K562 (cell line): ENCODE data around the gene MEAF6. TPM values are rescaled to one million over a fixed set of nuclear protein-coding genes. Genes with fewer than 3 reads are reported as not detected.

Experiments used
- ARNT ChIP-seq, 2 experiments: fragments of 450-650 bp; IDR thresholded peaks; 2 replicates each; pipeline ENCODE4 v1.6.1; 2016; ENCODE audit warnings: mild to moderate bottlenecking in 1 of 2
- CBFA2T2 ChIP-seq: fragments of 450-650 bp; conservative IDR thresholded peaks from 2 replicates; pipeline ENCODE4 v1.6.1; 2017; ENCODE audit warnings: mild to moderate bottlenecking
- DNMT1 ChIP-seq: fragments of 450-650 bp; IDR thresholded peaks from 2 replicates; pipeline ENCODE4 v1.6.1; 2016; ENCODE audit warnings: antibody characterized with exemption, mild to moderate bottlenecking
- HNRNPH1 ChIP-seq: fragments of 200-400 bp; formaldehyde crosslinking; optimal IDR thresholded peaks from 2 replicates; pipeline ENCODE3; 2017; ENCODE audit warnings: low read depth, mild to moderate bottlenecking, low read length, moderate library complexity
- NFE2 ChIP-seq: IDR thresholded peaks from 2 replicates; pipeline ENCODE4 v1.6.1; 2014; ENCODE audit warnings: antibody characterized with exemption, low read depth
- RBFOX2 ChIP-seq: fragments of 200-400 bp; formaldehyde crosslinking; IDR thresholded peaks from 2 replicates; pipeline ENCODE4 v1.6.1; 2017; ENCODE audit warnings: low read depth, mild to moderate bottlenecking, low read length, moderate library complexity
- RHOXF2B ChIP-seq: fragments of 250-450 bp; sonication (Bioruptor Pico); conservative IDR thresholded peaks from 2 replicates; pipeline ENCODE4 v1.5.1; 2021
- SOX6 ChIP-seq: fragments of 450-650 bp; IDR thresholded peaks from 2 replicates; pipeline ENCODE4 v1.6.1; 2014; ENCODE audit warnings: mild to moderate bottlenecking
- TAL1 ChIP-seq: fragments of 450-650 bp; IDR thresholded peaks from 2 replicates; pipeline ENCODE4 v1.6.1; 2016; ENCODE audit warnings: mild to moderate bottlenecking
- ZNF134 ChIP-seq: fragments of 250-450 bp; sonication (Bioruptor Pico); conservative IDR thresholded peaks from 2 replicates; pipeline ENCODE4 v1.4.0; 2020
- ZNF561 ChIP-seq: fragments of 450-650 bp; formaldehyde crosslinking; conservative IDR thresholded peaks from 2 replicates; pipeline ENCODE4 v1.4.0; 2020; ENCODE audit warnings: mild to moderate bottlenecking, moderate library complexity
- ZZZ3 ChIP-seq: fragments of 450-650 bp; IDR thresholded peaks from 2 replicates; pipeline ENCODE4 v1.6.1; 2016; ENCODE audit warnings: antibody characterized with exemption, mild to moderate bottlenecking, moderate library complexity
- polyA plus RNA-seq, 8 experiments: library from polyadenylated mRNA; depleted of rRNA in 4 of 8; stranded (reverse) in 5 of 8; unstranded in 3 of 8; fragments of >200 nt; fragmentation: Nextera tagmentation in 2 of 8; fragmentation: Illumina TruSeq in 1 of 8; extraction: Ambion mirVana in 2 of 8; extraction: Trizol in 1 of 8; gene quantifications; 2 replicates each; pipeline versions ENCODE4 v1.2.1 to v1.2.3, GENCODE V29; 2011 to 2014; ENCODE audit warnings: inconsistent platforms in 1 of 8, missing spikeins in 1 of 8
- total RNA-seq, 7 experiments: library from RNA; depleted of rRNA in 6 of 7; stranded (reverse); fragments of >200 nt in 6 of 7; fragmentation: Illumina TruSeq in 2 of 7; extraction: Trizol in 2 of 7; gene quantifications; 2 replicates each; pipeline versions ENCODE4 v1.2.1 to v1.2.3, GENCODE V29; 2011 to 2021; ENCODE audit warnings: low replicate concordance in 1 of 7
- TF ChIP-seq, protein P1 (sequence below): sonication (generic); formaldehyde crosslinking; IDR thresholded peaks from 2 replicates; pipeline ENCODE4 v1.8.0; 2022; ENCODE audit warnings: mild to moderate bottlenecking, missing genetic modification reagents
- TF ChIP-seq, protein P2 (sequence below): sonication (generic); formaldehyde crosslinking; IDR thresholded peaks from 2 replicates; pipeline ENCODE4 v1.8.0; 2023; ENCODE audit warnings: mild to moderate bottlenecking, missing genetic modification reagents
- TF ChIP-seq, protein P3 (sequence below): fragments of 450-650 bp; IDR thresholded peaks from 2 replicates; pipeline ENCODE4 v1.6.1; 2017; ENCODE audit warnings: antibody characterized with exemption
- TF ChIP-seq, protein P4 (sequence below): fragments of 250-450 bp; sonication (Bioruptor Pico); IDR thresholded peaks from 2 replicates; pipeline ENCODE4 v1.8.0; 2022; ENCODE audit warnings: moderate library complexity, mild to moderate bottlenecking, inconsistent platforms
- TF ChIP-seq, protein P5 (sequence below): fragments of 250-450 bp; sonication (Bioruptor Pico); IDR thresholded peaks from 2 replicates; pipeline ENCODE4 v1.4.0; 2020; ENCODE audit warnings: mild to moderate bottlenecking

The MEAF6 gene
- total and polyA plus RNA-seq, 9 of the 15 experiments (the other 6 are each of a cell fraction or from before 2014, with no cell fraction given), result 55.0 to 151 (median 92.3) TPM

DNA sequence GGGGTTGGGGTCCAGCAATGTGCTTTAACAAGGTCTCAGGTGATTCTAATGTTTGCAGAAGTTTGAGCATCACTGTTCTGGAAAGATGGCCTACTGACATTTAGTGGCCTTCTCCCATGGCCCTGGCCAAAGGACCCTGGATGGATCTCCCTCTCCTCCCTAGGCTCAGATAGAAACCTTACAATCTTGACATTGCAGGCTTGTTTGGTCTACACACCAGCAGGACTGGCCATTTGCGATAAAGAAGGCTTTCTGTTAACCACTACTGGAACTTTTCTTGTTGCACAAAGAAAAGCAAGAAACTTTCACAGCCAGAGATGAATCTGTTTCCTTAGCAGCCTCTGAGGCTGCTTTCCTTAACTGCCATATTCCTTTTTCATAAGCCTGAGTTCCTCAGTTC, 48.4 kb upstream of the MEAF6 start (continued):
- TF ChIP-seq, protein P1, sequence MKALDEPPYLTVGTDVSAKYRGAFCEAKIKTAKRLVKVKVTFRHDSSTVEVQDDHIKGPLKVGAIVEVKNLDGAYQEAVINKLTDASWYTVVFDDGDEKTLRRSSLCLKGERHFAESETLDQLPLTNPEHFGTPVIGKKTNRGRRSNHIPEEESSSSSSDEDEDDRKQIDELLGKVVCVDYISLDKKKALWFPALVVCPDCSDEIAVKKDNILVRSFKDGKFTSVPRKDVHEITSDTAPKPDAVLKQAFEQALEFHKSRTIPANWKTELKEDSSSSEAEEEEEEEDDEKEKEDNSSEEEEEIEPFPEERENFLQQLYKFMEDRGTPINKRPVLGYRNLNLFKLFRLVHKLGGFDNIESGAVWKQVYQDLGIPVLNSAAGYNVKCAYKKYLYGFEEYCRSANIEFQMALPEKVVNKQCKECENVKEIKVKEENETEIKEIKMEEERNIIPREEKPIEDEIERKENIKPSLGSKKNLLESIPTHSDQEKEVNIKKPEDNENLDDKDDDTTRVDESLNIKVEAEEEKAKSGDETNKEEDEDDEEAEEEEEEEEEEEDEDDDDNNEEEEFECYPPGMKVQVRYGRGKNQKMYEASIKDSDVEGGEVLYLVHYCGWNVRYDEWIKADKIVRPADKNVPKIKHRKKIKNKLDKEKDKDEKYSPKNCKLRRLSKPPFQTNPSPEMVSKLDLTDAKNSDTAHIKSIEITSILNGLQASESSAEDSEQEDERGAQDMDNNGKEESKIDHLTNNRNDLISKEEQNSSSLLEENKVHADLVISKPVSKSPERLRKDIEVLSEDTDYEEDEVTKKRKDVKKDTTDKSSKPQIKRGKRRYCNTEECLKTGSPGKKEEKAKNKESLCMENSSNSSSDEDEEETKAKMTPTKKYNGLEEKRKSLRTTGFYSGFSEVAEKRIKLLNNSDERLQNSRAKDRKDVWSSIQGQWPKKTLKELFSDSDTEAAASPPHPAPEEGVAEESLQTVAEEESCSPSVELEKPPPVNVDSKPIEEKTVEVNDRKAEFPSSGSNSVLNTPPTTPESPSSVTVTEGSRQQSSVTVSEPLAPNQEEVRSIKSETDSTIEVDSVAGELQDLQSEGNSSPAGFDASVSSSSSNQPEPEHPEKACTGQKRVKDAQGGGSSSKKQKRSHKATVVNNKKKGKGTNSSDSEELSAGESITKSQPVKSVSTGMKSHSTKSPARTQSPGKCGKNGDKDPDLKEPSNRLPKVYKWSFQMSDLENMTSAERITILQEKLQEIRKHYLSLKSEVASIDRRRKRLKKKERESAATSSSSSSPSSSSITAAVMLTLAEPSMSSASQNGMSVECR (CRISPR knock-in tag), result no peak
- TF ChIP-seq, protein P2, sequence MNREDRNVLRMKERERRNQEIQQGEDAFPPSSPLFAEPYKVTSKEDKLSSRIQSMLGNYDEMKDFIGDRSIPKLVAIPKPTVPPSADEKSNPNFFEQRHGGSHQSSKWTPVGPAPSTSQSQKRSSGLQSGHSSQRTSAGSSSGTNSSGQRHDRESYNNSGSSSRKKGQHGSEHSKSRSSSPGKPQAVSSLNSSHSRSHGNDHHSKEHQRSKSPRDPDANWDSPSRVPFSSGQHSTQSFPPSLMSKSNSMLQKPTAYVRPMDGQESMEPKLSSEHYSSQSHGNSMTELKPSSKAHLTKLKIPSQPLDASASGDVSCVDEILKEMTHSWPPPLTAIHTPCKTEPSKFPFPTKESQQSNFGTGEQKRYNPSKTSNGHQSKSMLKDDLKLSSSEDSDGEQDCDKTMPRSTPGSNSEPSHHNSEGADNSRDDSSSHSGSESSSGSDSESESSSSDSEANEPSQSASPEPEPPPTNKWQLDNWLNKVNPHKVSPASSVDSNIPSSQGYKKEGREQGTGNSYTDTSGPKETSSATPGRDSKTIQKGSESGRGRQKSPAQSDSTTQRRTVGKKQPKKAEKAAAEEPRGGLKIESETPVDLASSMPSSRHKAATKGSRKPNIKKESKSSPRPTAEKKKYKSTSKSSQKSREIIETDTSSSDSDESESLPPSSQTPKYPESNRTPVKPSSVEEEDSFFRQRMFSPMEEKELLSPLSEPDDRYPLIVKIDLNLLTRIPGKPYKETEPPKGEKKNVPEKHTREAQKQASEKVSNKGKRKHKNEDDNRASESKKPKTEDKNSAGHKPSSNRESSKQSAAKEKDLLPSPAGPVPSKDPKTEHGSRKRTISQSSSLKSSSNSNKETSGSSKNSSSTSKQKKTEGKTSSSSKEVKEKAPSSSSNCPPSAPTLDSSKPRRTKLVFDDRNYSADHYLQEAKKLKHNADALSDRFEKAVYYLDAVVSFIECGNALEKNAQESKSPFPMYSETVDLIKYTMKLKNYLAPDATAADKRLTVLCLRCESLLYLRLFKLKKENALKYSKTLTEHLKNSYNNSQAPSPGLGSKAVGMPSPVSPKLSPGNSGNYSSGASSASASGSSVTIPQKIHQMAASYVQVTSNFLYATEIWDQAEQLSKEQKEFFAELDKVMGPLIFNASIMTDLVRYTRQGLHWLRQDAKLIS (CRISPR knock-in tag), result 0 out of 2 replicates have a peak, but pooled peaks have one; percentile 61
- TF ChIP-seq DNMT1, result no peak
- peak; percentile 87 for TF ChIP-seq CBFA2T2
- peak; percentile 83 for TF ChIP-seq SOX6
- TF ChIP-seq HNRNPH1, result no peak
- no peak for TF ChIP-seq ZZZ3
- TF ChIP-seq, protein P3, sequence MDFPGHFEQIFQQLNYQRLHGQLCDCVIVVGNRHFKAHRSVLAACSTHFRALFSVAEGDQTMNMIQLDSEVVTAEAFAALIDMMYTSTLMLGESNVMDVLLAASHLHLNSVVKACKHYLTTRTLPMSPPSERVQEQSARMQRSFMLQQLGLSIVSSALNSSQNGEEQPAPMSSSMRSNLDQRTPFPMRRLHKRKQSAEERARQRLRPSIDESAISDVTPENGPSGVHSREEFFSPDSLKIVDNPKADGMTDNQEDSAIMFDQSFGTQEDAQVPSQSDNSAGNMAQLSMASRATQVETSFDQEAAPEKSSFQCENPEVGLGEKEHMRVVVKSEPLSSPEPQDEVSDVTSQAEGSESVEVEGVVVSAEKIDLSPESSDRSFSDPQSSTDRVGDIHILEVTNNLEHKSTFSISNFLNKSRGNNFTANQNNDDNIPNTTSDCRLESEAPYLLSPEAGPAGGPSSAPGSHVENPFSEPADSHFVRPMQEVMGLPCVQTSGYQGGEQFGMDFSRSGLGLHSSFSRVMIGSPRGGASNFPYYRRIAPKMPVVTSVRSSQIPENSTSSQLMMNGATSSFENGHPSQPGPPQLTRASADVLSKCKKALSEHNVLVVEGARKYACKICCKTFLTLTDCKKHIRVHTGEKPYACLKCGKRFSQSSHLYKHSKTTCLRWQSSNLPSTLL, result no peak
- TF ChIP-seq ARNT (IDR thresholded peaks at IDR 0.05), result peak in 1 of 2 experiments; percentile 57; a peak in 1 of 4 replicates
- TF ChIP-seq RBFOX2, result no peak
- no peak for TF ChIP-seq RHOXF2B (CRISPR knock-in tag)
- TF ChIP-seq ZNF134, result no peak
- peak; percentile 96 for TF ChIP-seq TAL1
- TF ChIP-seq, protein P4, sequence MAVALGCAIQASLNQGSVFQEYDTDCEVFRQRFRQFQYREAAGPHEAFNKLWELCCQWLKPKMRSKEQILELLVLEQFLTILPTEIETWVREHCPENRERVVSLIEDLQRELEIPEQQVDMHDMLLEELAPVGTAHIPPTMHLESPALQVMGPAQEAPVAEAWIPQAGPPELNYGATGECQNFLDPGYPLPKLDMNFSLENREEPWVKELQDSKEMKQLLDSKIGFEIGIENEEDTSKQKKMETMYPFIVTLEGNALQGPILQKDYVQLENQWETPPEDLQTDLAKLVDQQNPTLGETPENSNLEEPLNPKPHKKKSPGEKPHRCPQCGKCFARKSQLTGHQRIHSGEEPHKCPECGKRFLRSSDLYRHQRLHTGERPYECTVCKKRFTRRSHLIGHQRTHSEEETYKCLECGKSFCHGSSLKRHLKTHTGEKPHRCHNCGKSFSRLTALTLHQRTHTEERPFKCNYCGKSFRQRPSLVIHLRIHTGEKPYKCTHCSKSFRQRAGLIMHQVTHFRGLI (CRISPR knock-in tag), result no peak
- TF ChIP-seq, protein P5, sequence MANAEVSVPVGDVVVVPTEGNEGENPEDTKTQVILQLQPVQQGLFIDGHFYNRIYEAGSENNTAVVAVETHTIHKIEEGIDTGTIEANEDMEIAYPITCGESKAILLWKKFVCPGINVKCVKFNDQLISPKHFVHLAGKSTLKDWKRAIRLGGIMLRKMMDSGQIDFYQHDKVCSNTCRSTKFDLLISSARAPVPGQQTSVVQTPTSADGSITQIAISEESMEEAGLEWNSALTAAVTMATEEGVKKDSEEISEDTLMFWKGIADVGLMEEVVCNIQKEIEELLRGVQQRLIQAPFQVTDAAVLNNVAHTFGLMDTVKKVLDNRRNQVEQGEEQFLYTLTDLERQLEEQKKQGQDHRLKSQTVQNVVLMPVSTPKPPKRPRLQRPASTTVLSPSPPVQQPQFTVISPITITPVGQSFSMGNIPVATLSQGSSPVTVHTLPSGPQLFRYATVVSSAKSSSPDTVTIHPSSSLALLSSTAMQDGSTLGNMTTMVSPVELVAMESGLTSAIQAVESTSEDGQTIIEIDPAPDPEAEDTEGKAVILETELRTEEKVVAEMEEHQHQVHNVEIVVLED, result no peak
- no peak for TF ChIP-seq ZNF561 (CRISPR knock-in tag)
- no peak for TF ChIP-seq NFE2
